GM12872 (cell line): Measurements from ENCODE around the gene MAPKAPK3.

ENCODE experiments used
- CTCF ChIP-seq: IDR thresholded peaks from 3 replicates; pipeline ENCODE4 v1.5.1; 2011; ENCODE audit warnings: low read depth, mild to moderate bottlenecking, low read length, moderate library complexity; ENCODE audit not compliant: insufficient read depth

Gene MAPKAPK3

DNA sequence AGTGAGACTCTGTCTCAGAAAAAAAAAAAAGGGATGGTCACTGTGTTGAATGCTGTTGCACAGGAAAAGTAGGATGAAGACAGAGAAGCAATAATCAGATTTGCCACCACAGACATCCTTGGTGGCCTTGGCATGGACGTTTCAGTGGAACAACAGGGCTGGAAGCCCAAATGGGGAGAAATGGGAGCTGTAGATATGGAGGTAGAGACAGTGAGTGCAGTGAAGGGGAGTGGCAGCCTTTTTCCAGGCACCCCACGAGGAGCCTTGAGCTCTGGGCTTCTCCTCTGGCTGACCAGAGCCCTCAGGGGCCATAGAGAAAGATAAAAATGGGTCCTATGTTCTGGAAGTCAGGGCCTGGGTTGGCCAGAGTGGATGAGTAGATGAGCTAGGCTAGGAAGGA, 45.5 kb downstream of the MAPKAPK3 start:
- TF ChIP-seq CTCF: no peak

GRCh38 chr3:50665081-50665840, 48.3 kb downstream of the MAPKAPK3 start:
- no peak for TF ChIP-seq CTCF

GRCh38 chr3:50666837-50667236, 49.9 kb downstream of the MAPKAPK3 start:
- TF ChIP-seq CTCF: no peak

- no peak for TF ChIP-seq CTCF
These were observed 54.4 kb downstream of the MAPKAPK3 start for GRCh38 chr3:50671331-50671730.

DNA sequence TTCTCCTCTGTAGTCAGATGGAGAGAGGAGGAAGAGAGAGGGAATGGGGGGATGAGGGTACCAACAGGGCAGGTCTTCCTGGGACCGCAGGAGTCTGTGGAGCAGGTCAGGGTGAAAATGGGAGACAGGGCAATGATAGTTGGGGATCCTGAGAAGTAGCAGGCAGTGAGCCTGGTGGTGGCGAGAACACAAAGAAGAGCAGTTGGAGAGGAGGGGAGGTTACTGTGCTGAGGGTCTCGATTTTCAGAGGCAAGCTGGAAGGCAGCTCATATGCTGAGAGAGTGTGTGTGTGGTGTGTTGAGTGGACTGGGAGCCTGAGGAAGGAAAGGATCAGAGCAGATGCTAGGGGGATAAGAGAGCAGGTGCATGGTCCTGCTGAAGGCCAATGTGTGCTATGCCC, 55.7 kb downstream of the MAPKAPK3 start:
- no peak for TF ChIP-seq CTCF

GRCh38 chr3:50673931-50674330, 57.0 kb downstream of the MAPKAPK3 start:
- TF ChIP-seq CTCF: no peak

GRCh38 chr3:50674349-50675178, 57.6 kb downstream of the MAPKAPK3 start, which contains the start of gene DOCK3:
Gene DOCK3 (plus strand): TSS chr3:50674927. CDS start chr3:50675264, 337 bp downstream.
- TF ChIP-seq CTCF: no peak
